ENCODE results near the gene INSIG2.

INSIG2 gene

GRCh38 chr2:118131771-118132170 is 43.5 kb downstream of the INSIG2 start:
- DNase-seq = no peak

- DNase-seq = no peak
Observed at GRCh38 chr2:118133916-118134315, 45.6 kb downstream of the INSIG2 start.

- no peak for DNase-seq
Observed at GRCh38 chr2:118134650-118135049, 46.4 kb downstream of the INSIG2 start.

GRCh38 chr2:118145207-118145606 is 56.9 kb downstream of the INSIG2 start:
- no peak for DNase-seq

- DNase-seq = no peak
Observed at GRCh38 chr2:118145806-118146205, 57.5 kb downstream of the INSIG2 start.

- DNase-seq = no peak
Observed at GRCh38 chr2:118146315-118147283, 58.3 kb downstream of the INSIG2 start.

GRCh38 chr2:118148133-118148532 is 59.9 kb downstream of the INSIG2 start:
- DNase-seq = no peak

- DNase-seq = peak; percentile 57
Observed at GRCh38 chr2:118148809-118149208, 60.5 kb downstream of the INSIG2 start.

- no peak for DNase-seq
Observed at GRCh38 chr2:118150294-118150693, 62.0 kb downstream of the INSIG2 start.

- DNase-seq = no peak
Observed at GRCh38 chr2:118151831-118152230, 63.6 kb downstream of the INSIG2 start.

- no peak for DNase-seq
Observed at GRCh38 chr2:118153433-118153832, 65.2 kb downstream of the INSIG2 start.

GRCh38 chr2:118154176-118154575 is 65.9 kb downstream of the INSIG2 start:
- DNase-seq = no peak

Data from fibroblast of upper back skin (primary cell).